Calu3 (cell line): Measurements from ENCODE around the gene RASGRF2. TPM values are rescaled to one million over a fixed set of nuclear protein-coding genes. Genes with fewer than 3 reads are reported as not detected.

Source experiments
- BruUV-seq: library from RNA; stranded (reverse); fragments of 400-500 nt; replicated peaks from 2 replicates; lab custom pipeline; 2021; lab: Mats Ljungman, UMichigan
- CTCF ChIA-PET: fragments of 300-600 bp; sonication (Branson Sonifier 250); formaldehyde crosslinking; loops from one replicate; lab custom pipeline; 2022; ENCODE audit warnings: antibody characterized with exemption; lab: Charles Lee
- DNase-seq: peaks from one replicate; pipeline ENCODE4 v3.0.0; 2022
- H3K27ac Mint-ChIP-seq: one replicate; pipeline ENCODE4 v1.8.0; 2022; ENCODE audit warnings: mixed read lengths; ENCODE audit not compliant: unreplicated experiment
- H3K27me3 Mint-ChIP-seq: one replicate; pipeline ENCODE4 v1.8.0; 2022; ENCODE audit warnings: mixed read lengths; ENCODE audit not compliant: unreplicated experiment
- H3K36me3 Mint-ChIP-seq: one replicate; pipeline ENCODE4 v1.8.0; 2022; ENCODE audit warnings: mild to moderate bottlenecking, moderate library complexity, mixed read lengths; ENCODE audit not compliant: insufficient read depth, unreplicated experiment
- H3K4me1 Mint-ChIP-seq: one replicate; pipeline ENCODE4 v1.8.0; 2022; ENCODE audit warnings: mild to moderate bottlenecking, low read depth, mixed read lengths; ENCODE audit not compliant: unreplicated experiment
- H3K4me3 Mint-ChIP-seq: one replicate; pipeline ENCODE4 v1.8.0; 2022; ENCODE audit warnings: mild to moderate bottlenecking, low read depth, moderate library complexity, mixed read lengths; ENCODE audit not compliant: unreplicated experiment
- H3K9me3 Mint-ChIP-seq: one replicate; pipeline ENCODE4 v1.8.0; 2022; ENCODE audit warnings: low read depth, mixed read lengths; ENCODE audit not compliant: unreplicated experiment
- intact Hi-C: fragments of 100-400 bp; cut with micrococcal nuclease; formaldehyde crosslinking; loops from one replicate; pipeline ENCODE4 v1.10.0; 2022; ENCODE audit not compliant: unreplicated experiment
- total RNA-seq: library from RNA; stranded (reverse); gene quantifications from 2 replicates; pipeline ENCODE4 v1.2.3, GENCODE V29; 2022
- TF ChIP-seq, protein P1 (sequence below): fragments of 200-600 bp; IDR thresholded peaks from one replicate; pipeline ENCODE4 v1.8.0; 2022; ENCODE audit warnings: antibody characterized with exemption; ENCODE audit not compliant: unreplicated experiment

The RASGRF2 gene
- total RNA-seq, 1 experiment from 2014 or later = 27.7 TPM

GRCh38 chr5:80961376-80962281, 1.5 kb downstream of the RASGRF2 start:
- CTCF ChIA-PET = interaction anchor here (0.8 kb wide), 1 partner anchor 147 kb away, joined by 3 read pairs; no protein-coding TSS in a partner anchor
- intact Hi-C loops = loop anchor here (1.0 to 10.0 kb wide), 5 partner anchors 109 to 249 kb away; no protein-coding TSS in a partner anchor
- H3K9me3 Mint-ChIP-seq = no peaks in the 10 kb centered on the region
- H3K4me3 Mint-ChIP-seq = peak overlapping the region; percentile 70
- no peaks in the 10 kb centered on the region for H3K27me3 Mint-ChIP-seq
- TF ChIP-seq, protein P1, sequence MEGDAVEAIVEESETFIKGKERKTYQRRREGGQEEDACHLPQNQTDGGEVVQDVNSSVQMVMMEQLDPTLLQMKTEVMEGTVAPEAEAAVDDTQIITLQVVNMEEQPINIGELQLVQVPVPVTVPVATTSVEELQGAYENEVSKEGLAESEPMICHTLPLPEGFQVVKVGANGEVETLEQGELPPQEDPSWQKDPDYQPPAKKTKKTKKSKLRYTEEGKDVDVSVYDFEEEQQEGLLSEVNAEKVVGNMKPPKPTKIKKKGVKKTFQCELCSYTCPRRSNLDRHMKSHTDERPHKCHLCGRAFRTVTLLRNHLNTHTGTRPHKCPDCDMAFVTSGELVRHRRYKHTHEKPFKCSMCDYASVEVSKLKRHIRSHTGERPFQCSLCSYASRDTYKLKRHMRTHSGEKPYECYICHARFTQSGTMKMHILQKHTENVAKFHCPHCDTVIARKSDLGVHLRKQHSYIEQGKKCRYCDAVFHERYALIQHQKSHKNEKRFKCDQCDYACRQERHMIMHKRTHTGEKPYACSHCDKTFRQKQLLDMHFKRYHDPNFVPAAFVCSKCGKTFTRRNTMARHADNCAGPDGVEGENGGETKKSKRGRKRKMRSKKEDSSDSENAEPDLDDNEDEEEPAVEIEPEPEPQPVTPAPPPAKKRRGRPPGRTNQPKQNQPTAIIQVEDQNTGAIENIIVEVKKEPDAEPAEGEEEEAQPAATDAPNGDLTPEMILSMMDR = no peak
- peaks cover 27% of the 10 kb centered on the region for H3K36me3 Mint-ChIP-seq
- H3K4me1 Mint-ChIP-seq = peaks cover 57% of the 10 kb centered on the region
- peak; percentile 53 for DNase-seq
- TSS peak; percentile 32 for BruUV-seq
- peak overlapping the region; percentile 65 for H3K27ac Mint-ChIP-seq

DNA sequence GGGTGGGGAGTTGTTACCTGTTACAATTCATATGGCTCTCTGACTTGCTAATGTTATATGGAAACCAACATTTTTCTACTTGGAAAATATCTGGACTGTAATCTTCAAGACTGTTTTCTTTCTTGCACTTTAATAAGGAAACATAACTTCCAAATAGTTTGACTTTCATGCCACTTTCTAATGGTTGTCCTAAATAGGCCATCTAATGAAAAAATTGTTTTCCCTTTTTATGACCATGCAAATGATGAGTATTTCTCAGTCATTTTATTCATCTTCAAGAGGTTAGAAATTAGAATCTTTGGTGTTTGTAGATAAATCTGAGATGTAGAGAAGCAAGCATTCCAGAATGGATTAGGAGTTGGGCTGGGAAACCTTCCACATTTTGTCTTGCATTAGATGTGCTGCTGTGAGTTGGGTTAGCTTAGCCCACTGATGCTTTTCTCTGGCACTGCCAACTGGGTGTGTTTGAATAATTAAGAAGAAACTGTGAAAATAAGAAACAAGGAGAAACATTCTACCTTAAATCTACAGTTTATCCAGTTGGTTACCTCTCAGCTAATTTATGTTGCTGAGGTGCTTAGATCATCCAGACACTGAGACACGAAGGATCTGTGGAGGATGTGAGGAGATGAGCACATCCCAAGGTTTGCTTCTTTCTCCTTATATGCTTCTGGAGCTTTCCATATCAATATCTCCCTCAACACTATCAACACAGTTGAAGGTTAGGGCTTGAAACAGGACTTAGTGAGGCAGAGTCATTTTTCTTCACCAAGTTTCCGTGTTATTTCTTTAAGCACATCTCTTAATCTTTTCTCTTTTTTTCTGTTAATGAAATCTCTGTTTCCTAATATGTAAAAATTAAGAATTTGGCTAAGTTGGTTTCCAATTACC, 2.7 kb downstream of the RASGRF2 start:
- Mint-ChIP-seq H3K36me3 (peaks cover 35% of the 10 kb centered on the region), H3K4me3 (peak overlapping the region; percentile 70)
- TF ChIP-seq, protein P1 = no peak

GRCh38 chr5:80963521-80963895, 3.3 kb downstream of the RASGRF2 start:
- CTCF ChIA-PET = interaction anchor here (1.4 kb wide), 1 partner anchor 145 kb away, joined by 5 read pairs; no protein-coding TSS in a partner anchor
- Mint-ChIP-seq H3K9me3 (no peaks in the 10 kb centered on the region), H3K4me1 (peaks cover 64% of the 10 kb centered on the region), H3K36me3 (peaks cover 35% of the 10 kb centered on the region), H3K4me3 (peak overlapping the region; percentile 70), H3K27ac (peak overlapping the region; percentile 65), H3K27me3 (no peaks in the 10 kb centered on the region)
- no TSS peak for BruUV-seq
- DNase-seq = no peak
- TF ChIP-seq, protein P1 = no peak
- intact Hi-C loops = loop anchor here (5.0 to 10.0 kb wide), 4 partner anchors 111 to 251 kb away; no protein-coding TSS in a partner anchor

More for the DNA sequence above, 2.7 kb downstream of the RASGRF2 start:
- CTCF ChIA-PET = interaction anchor here (0.6 to 1.4 kb wide), 2 partner anchors 24 to 146 kb away, joined by 3 to 5 read pairs; no protein-coding TSS in a partner anchor
- Mint-ChIP-seq H3K9me3 (no peaks in the 10 kb centered on the region), H3K27me3 (no peaks in the 10 kb centered on the region), H3K27ac (peak overlapping the region; percentile 65), H3K4me1 (peaks cover 59% of the 10 kb centered on the region)
- no peak for DNase-seq
- intact Hi-C loops = loop anchor here (1.0 to 10.0 kb wide), 5 partner anchors 111 to 251 kb away; no protein-coding TSS in a partner anchor
- no TSS peak for BruUV-seq
